MM.1S (cell line): Measurements from ENCODE around the gene FARP2.

Source experiments
- DNase-seq: peaks from one replicate; pipeline ENCODE4 v3.0.0-alpha.2; 2015
- H2AFZ ChIP-seq: fragments of 300-600 bp; sonication (generic); 2 replicates; pipeline ENCODE4 v1.6.0; 2016; ENCODE audit warnings: antibody characterized with exemption, low read length
- H3F3A ChIP-seq: fragments of 300-600 bp; sonication (generic); 2 replicates; pipeline ENCODE4 v1.6.1; 2016; ENCODE audit warnings: mild to moderate bottlenecking, antibody characterized with exemption, low read length, moderate library complexity, mixed read lengths; ENCODE audit not compliant: insufficient read depth
- H3K27ac ChIP-seq: fragments of 300-600 bp; sonication (generic); 2 replicates; pipeline ENCODE4 v1.5.1; 2016; ENCODE audit warnings: mild to moderate bottlenecking, low read length
- H3K27me3 ChIP-seq: fragments of 300-600 bp; sonication (generic); replicated peaks from 2 replicates; pipeline ENCODE4 v1.6.0; 2016; ENCODE audit warnings: low read length; ENCODE audit not compliant: insufficient read depth
- H3K36me3 ChIP-seq: fragments of 300-600 bp; sonication (generic); replicated peaks from 2 replicates; pipeline ENCODE4 v1.6.1; 2016; ENCODE audit warnings: mild to moderate bottlenecking, low read length, mixed read lengths; ENCODE audit not compliant: insufficient read depth
- H3K4me1 ChIP-seq: fragments of 300-600 bp; sonication (generic); 2 replicates; pipeline ENCODE4 v1.6.1; 2016; ENCODE audit warnings: low read length, mixed read lengths
- H3K4me2 ChIP-seq: fragments of 300-600 bp; sonication (generic); 2 replicates; pipeline ENCODE4 v1.6.0; 2016; ENCODE audit warnings: low read depth, low read length
- H3K4me3 ChIP-seq: fragments of 300-600 bp; sonication (generic); 2 replicates; pipeline ENCODE4 v1.5.1; 2016; ENCODE audit warnings: low read length, mixed read lengths
- H3K79me2 ChIP-seq: fragments of 300-600 bp; sonication (generic); 2 replicates; pipeline ENCODE4 v1.6.1; 2016; ENCODE audit warnings: mixed run types, low read length, mixed read lengths
- H3K9ac ChIP-seq: fragments of 300-600 bp; sonication (generic); 2 replicates; pipeline ENCODE4 v1.6.1; 2016; ENCODE audit warnings: low read length, mixed read lengths
- H3K9me2 ChIP-seq: fragments of 300-600 bp; sonication (generic); replicated peaks from 2 replicates; pipeline ENCODE4 v1.6.1; 2016; ENCODE audit warnings: mild to moderate bottlenecking, low read length, mixed read lengths; ENCODE audit not compliant: insufficient read depth
- H3K9me3 ChIP-seq: fragments of 300-600 bp; sonication (generic); replicated peaks from 2 replicates; pipeline ENCODE4 v1.6.1; 2016; ENCODE audit warnings: mild to moderate bottlenecking, low read length, mixed read lengths; ENCODE audit not compliant: insufficient read depth
- H4K20me1 ChIP-seq: fragments of 300-600 bp; sonication (generic); 2 replicates; pipeline ENCODE4 v1.6.1; 2016; ENCODE audit warnings: mild to moderate bottlenecking, low read length, moderate library complexity, mixed read lengths; ENCODE audit not compliant: insufficient read depth
- EZH2 ChIP-seq: fragments of 300-600 bp; sonication (generic); optimal IDR thresholded peaks from 2 replicates; pipeline ENCODE3; 2017; ENCODE audit warnings: low read depth, mild to moderate bottlenecking, antibody characterized with exemption, low read length, mixed read lengths
- EZH2phosphoT487 ChIP-seq: fragments of 300-600 bp; sonication (generic); IDR thresholded peaks from 2 replicates; pipeline ENCODE4 v1.6.1; 2018; ENCODE audit warnings: antibody characterized with exemption, low read length
- TF ChIP-seq, protein P1 (sequence below): fragments of 300-600 bp; sonication (generic); IDR thresholded peaks from 2 replicates; pipeline ENCODE4 v1.5.1; 2016; ENCODE audit warnings: antibody characterized with exemption, low read length, mixed read lengths

The FARP2 gene

DNA sequence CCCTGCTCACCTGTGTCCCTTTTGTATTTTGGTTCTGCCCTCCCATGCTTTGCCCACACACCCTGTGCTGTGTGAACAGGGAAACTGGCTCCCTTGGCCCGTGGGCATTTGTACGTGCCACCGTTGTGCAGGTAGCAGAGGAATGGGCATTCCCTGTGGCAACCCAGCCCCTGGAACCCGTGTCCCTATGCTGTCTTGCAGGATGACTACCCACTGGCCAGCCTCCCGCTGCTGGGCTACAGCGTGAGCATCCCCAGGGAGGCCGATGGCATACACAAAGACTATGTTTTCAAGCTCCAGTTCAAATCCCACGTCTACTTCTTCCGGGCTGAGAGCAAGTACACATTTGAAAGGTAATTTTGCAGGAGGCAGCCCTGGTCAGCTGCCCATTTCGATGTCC is 137.0 kb downstream of the FARP2 start:
- DNase-seq, result no peak
- H3K36me3 ChIP-seq, result no peaks in the 10 kb centered on the region
- H3K4me2 ChIP-seq, result no peak overlapping the region
- H3K4me3 ChIP-seq, result no peak overlapping the region
- H3F3A ChIP-seq, result no peaks in the 10 kb centered on the region
- H3K79me2 ChIP-seq, result no peaks in the 10 kb centered on the region
- H3K27me3 ChIP-seq, result no peaks in the 10 kb centered on the region
- H3K9me2 ChIP-seq, result no peaks in the 10 kb centered on the region
- TF ChIP-seq, protein P1, sequence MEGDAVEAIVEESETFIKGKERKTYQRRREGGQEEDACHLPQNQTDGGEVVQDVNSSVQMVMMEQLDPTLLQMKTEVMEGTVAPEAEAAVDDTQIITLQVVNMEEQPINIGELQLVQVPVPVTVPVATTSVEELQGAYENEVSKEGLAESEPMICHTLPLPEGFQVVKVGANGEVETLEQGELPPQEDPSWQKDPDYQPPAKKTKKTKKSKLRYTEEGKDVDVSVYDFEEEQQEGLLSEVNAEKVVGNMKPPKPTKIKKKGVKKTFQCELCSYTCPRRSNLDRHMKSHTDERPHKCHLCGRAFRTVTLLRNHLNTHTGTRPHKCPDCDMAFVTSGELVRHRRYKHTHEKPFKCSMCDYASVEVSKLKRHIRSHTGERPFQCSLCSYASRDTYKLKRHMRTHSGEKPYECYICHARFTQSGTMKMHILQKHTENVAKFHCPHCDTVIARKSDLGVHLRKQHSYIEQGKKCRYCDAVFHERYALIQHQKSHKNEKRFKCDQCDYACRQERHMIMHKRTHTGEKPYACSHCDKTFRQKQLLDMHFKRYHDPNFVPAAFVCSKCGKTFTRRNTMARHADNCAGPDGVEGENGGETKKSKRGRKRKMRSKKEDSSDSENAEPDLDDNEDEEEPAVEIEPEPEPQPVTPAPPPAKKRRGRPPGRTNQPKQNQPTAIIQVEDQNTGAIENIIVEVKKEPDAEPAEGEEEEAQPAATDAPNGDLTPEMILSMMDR, result no peak
- TF ChIP-seq EZH2 (no peak), EZH2phosphoT487 (no peak)
- H3K4me1 ChIP-seq, result no peaks in the 10 kb centered on the region
- H3K9me3 ChIP-seq, result no peaks in the 10 kb centered on the region
- no peak overlapping the region for H2AFZ ChIP-seq
- no peaks in the 10 kb centered on the region for H4K20me1 ChIP-seq
- H3K9ac ChIP-seq, result no peak overlapping the region
- H3K27ac ChIP-seq, result no peak overlapping the region

DNA sequence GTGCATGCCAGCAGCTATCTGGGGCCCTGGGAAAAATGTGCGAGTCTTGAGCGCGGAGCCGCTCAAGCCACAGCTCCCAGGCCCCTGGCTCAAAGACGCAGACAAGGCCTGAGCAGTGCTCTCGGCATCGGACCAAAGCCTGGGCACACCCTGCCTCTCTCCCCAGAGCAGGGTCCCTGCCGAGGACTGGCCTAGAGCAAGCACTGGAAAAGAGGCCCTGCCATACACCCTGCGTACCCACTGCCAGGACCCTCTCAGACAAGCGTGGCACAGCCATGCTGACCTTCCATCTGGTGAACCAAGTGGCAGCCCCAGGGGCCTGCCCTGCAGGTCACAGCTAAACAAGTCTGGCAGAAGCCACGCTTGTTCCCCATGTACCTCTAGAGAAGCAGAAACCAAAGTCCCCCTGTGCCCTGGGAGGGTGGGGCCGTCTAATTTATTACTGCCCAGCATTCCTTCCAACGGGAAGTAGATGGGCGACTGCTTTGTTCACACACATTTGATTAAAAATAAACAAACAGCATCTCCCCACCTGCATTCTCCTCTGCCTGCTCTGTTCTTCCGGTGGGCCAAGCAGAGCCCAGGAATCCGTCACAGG is 138.3 kb downstream of the FARP2 start:
- Histone ChIP-seq H3K9me3 (no peaks in the 10 kb centered on the region), H3K9ac (no peak overlapping the region), H3K79me2 (no peaks in the 10 kb centered on the region), H3K36me3 (no peaks in the 10 kb centered on the region), H3K4me2 (no peak overlapping the region), H3K4me3 (no peak overlapping the region), H3K4me1 (no peaks in the 10 kb centered on the region), H3F3A (no peaks in the 10 kb centered on the region), H3K9me2 (no peaks in the 10 kb centered on the region), H2AFZ (no peak overlapping the region), H3K27ac (no peak overlapping the region), H4K20me1 (no peaks in the 10 kb centered on the region), H3K27me3 (no peaks in the 10 kb centered on the region)
- no peak for DNase-seq
- TF ChIP-seq, protein P1, result no peak
- no peak for TF ChIP-seq EZH2phosphoT487
- no peak for TF ChIP-seq EZH2

DNA sequence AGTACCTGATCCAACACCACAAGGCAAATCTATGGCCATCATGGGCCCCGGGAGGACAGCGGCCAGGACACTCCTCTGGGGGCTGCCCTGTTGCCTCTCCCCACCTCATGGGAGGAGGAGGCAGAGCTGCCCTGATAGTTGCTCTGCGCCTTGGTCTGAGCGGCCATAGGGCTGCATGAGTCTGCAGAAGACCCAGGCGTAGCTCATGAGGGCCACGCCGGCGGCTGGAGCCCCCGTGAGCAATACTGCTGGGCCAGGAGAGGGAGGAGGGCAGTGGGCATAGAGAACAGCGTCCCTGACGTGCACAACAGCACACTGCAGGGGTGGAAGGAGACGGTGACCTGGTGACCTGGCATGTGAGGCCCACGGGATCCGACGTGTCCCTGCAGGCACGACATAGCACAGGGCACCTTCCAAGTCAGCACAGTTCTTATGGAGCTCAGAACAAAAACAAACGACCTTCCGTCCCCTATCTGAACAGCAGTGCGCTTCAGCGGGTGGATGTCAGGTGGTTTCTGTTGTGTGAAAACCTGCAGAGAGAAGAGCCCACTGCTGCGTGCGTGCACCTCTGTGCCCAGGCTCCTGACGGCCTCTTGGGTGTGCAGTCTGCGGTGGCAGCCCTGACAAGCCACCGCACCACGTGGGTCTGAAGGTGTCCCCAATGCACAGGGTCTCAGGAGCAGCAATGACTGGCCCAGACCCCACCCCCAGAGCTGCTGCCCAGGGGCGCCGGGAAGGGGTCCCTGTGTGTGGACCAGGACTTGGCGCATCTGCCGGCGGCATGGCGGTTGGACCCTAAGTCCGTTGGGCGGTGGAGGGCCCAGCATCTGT is 139.3 kb downstream of the FARP2 start:
- Histone ChIP-seq H3K36me3 (no peaks in the 10 kb centered on the region), H3K79me2 (no peaks in the 10 kb centered on the region), H3K4me1 (no peaks in the 10 kb centered on the region), H3K4me2 (no peak overlapping the region), H3K27me3 (no peaks in the 10 kb centered on the region), H3K27ac (no peak overlapping the region), H2AFZ (no peak overlapping the region), H3K9ac (no peak overlapping the region), H3K9me3 (no peaks in the 10 kb centered on the region), H4K20me1 (no peaks in the 10 kb centered on the region), H3K4me3 (no peak overlapping the region), H3K9me2 (no peaks in the 10 kb centered on the region), H3F3A (no peaks in the 10 kb centered on the region)
- no peak for TF ChIP-seq EZH2phosphoT487
- TF ChIP-seq EZH2, result no peak
- TF ChIP-seq, protein P1, result no peak
- DNase-seq, result no peak
